PC-9 (cell line): ENCODE measurements around the gene LYZ. TPM values are rescaled to one million over a fixed set of nuclear protein-coding genes. Genes with fewer than 3 reads are reported as not detected.

Experiments used
- BruUV-seq: library from RNA; stranded (reverse); fragments of 400-500 nt; replicated peaks from 2 replicates; lab custom pipeline; 2021; lab: Mats Ljungman, UMichigan
- CTCF ChIA-PET: fragments of 300-600 bp; sonication (Branson Sonifier 250); formaldehyde crosslinking; loops from one replicate; lab custom pipeline; 2022; ENCODE audit warnings: antibody characterized with exemption; lab: Charles Lee
- POLR2A ChIA-PET: fragments of 300-600 bp; sonication (Branson Sonifier 250); formaldehyde crosslinking; loops from one replicate; lab custom pipeline; 2022; ENCODE audit warnings: antibody characterized with exemption; ENCODE audit not compliant: unreplicated experiment; lab: Charles Lee
- DNase-seq, 2 experiments: peaks; one replicate each; pipeline versions ENCODE4 v3.0.0 to v3.0.0-alpha.2; 2015 to 2022; ENCODE audit warnings: mixed read lengths in 1 of 2
- H2AFZ ChIP-seq: fragments of 200-600 bp; sonication (generic); 2 replicates; pipeline ENCODE4 v1.8.1; 2017; ENCODE audit warnings: antibody characterized with exemption
- H3F3A ChIP-seq: fragments of 200-600 bp; sonication (generic); 2 replicates; pipeline ENCODE4 v1.8.1; 2017; ENCODE audit warnings: antibody characterized with exemption, mild to moderate bottlenecking, low read depth; ENCODE audit not compliant: insufficient read depth
- H3K27ac ChIP-seq: fragments of 200-600 bp; sonication (generic); 2 replicates; pipeline ENCODE4 v1.6.1; 2016; ENCODE audit warnings: mixed run types
- H3K27me3 ChIP-seq: fragments of 200-600 bp; sonication (generic); 2 replicates; pipeline ENCODE4 v1.6.1; 2016; ENCODE audit warnings: low read depth, mixed run types; ENCODE audit not compliant: insufficient read depth
- H3K36me3 ChIP-seq: fragments of 200-600 bp; sonication (generic); 2 replicates; pipeline ENCODE4 v1.6.1; 2016; ENCODE audit warnings: low read depth, mixed run types
- H3K4me1 ChIP-seq: fragments of 200-600 bp; sonication (generic); replicated peaks from 2 replicates; pipeline ENCODE4 v1.6.1; 2016; ENCODE audit warnings: mixed run types; ENCODE audit not compliant: insufficient read depth
- H3K4me2 ChIP-seq: fragments of 200-600 bp; sonication (generic); 2 replicates; pipeline ENCODE4 v1.6.1; 2017; ENCODE audit warnings: mixed run types
- H3K4me3 ChIP-seq: fragments of 200-600 bp; sonication (generic); 2 replicates; pipeline ENCODE4 v1.6.1; 2016; ENCODE audit warnings: mixed run types
- H3K79me2 ChIP-seq: fragments of 200-600 bp; sonication (generic); 2 replicates; pipeline ENCODE4 v1.6.1; 2017; ENCODE audit warnings: low read depth, mixed run types
- H3K9me2 ChIP-seq: fragments of 200-600 bp; sonication (generic); 2 replicates; pipeline ENCODE4 v1.8.1; 2017; ENCODE audit warnings: mild to moderate bottlenecking; ENCODE audit not compliant: insufficient read depth
- H3K9me3 ChIP-seq: fragments of 200-600 bp; sonication (generic); 2 replicates; pipeline ENCODE4 v1.8.1; 2016; ENCODE audit warnings: low read depth; ENCODE audit not compliant: insufficient read depth
- H4K20me1 ChIP-seq: fragments of 200-600 bp; sonication (generic); 2 replicates; pipeline ENCODE4 v1.8.1; 2017; ENCODE audit not compliant: insufficient read depth
- EZH2 ChIP-seq: fragments of 200-600 bp; sonication (generic); IDR thresholded peaks from 2 replicates; pipeline ENCODE4 v1.8.0; 2017; ENCODE audit warnings: antibody characterized with exemption, low read depth
- intact Hi-C: fragments of 100-400 bp; cut with micrococcal nuclease; formaldehyde crosslinking; loops from one replicate; pipeline ENCODE4 v1.10.0; 2022; ENCODE audit not compliant: unreplicated experiment
- total RNA-seq: library from RNA; stranded (reverse); gene quantifications from 2 replicates; pipeline ENCODE4 v1.2.3, GENCODE V29; 2021
- TF ChIP-seq, protein P1 (sequence below): fragments of 200-600 bp; sonication (generic); conservative IDR thresholded peaks from 2 replicates; pipeline ENCODE4 v1.6.1; 2017; ENCODE audit warnings: mixed run types, antibody characterized with exemption, mild to moderate bottlenecking, moderate library complexity

Gene LYZ
- total RNA-seq, 1 experiment from 2014 or later: not detected

DNA sequence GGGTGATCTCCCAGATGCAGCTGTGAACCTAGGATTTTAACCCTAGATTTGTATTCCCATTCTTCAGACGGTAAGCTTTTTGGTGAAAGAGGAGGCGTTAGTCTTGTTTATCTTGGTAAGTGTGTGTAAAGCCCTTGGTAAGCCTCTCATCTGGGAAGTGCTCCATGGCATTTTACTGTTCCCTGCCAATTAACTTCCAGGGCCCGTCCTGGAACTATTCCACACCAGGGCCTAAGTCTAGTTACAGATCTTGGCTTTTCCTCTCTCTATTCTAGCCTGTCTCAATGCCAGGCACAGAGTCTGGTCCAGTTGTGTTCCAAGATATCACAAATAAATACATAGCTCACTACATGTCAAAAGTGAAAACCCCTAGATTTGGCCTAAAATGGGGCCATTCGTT, 53.8 kb downstream of the LYZ start:
- DNase-seq: no peak
- no peaks in the 10 kb centered on the region for H3K27me3 ChIP-seq
- H3K9me2 ChIP-seq: no peaks in the 10 kb centered on the region
- peaks cover 16% of the 10 kb centered on the region for H3F3A ChIP-seq
- H3K4me1 ChIP-seq: peaks cover 19% of the 10 kb centered on the region
- ChIA-PET CTCF (no interaction called here), POLR2A (interaction anchor here (0.5 to 0.6 kb wide), 2 partner anchors 62 to 411 kb away, joined by 3 to 4 read pairs; no protein-coding TSS in a partner anchor)
- no peaks in the 10 kb centered on the region for H3K79me2 ChIP-seq
- peaks cover 3% of the 10 kb centered on the region; the same call in 1 of the 2 replicates for H3K9me3 ChIP-seq
- H2AFZ ChIP-seq: no peak overlapping the region
- no TSS peak for BruUV-seq
- H3K27ac ChIP-seq: no peak overlapping the region
- 0 out of 2 replicates have a peak, but pooled peaks cover 6% of the 10 kb centered on the region for H3K36me3 ChIP-seq
- H3K4me2 ChIP-seq: no peak overlapping the region
- TF ChIP-seq, protein P1, sequence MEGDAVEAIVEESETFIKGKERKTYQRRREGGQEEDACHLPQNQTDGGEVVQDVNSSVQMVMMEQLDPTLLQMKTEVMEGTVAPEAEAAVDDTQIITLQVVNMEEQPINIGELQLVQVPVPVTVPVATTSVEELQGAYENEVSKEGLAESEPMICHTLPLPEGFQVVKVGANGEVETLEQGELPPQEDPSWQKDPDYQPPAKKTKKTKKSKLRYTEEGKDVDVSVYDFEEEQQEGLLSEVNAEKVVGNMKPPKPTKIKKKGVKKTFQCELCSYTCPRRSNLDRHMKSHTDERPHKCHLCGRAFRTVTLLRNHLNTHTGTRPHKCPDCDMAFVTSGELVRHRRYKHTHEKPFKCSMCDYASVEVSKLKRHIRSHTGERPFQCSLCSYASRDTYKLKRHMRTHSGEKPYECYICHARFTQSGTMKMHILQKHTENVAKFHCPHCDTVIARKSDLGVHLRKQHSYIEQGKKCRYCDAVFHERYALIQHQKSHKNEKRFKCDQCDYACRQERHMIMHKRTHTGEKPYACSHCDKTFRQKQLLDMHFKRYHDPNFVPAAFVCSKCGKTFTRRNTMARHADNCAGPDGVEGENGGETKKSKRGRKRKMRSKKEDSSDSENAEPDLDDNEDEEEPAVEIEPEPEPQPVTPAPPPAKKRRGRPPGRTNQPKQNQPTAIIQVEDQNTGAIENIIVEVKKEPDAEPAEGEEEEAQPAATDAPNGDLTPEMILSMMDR: no peak
- no peak for TF ChIP-seq EZH2
- H4K20me1 ChIP-seq: no peaks in the 10 kb centered on the region
- H3K4me3 ChIP-seq: no peak overlapping the region
- intact Hi-C loops: no loop called here

Other genes with a start within 250 kb of the LYZ start
- 56.8 and 77.9 TPM in 2 replicates for gene CPSF6, start 108.8 kb upstream of the LYZ start, total RNA-seq
- 23.5 and 30.5 TPM in 2 replicates for gene YEATS4, start 11.4 kb downstream of the LYZ start, total RNA-seq
- gene FRS2, start 122.0 kb downstream of the LYZ start, total RNA-seq: 15.6 and 23.3 TPM in 2 replicates
- gene CCT2, start 237.1 kb downstream of the LYZ start, total RNA-seq: 136 and 162 TPM in 2 replicates